Measurements from ENCODE around the gene ARL5C. TPM values are rescaled to one million over a fixed set of nuclear protein-coding genes. Genes with fewer than 3 reads are reported as not detected.

ARL5C gene
- total and polyA plus RNA-seq, 2 experiments from 2014 or later = not detected

- DNase-seq (ENCODE audit: low spot score) = peak; percentile 47
- no peaks in the 10 kb centered on the region for H3K36me3 ChIP-seq (replicated peaks; ENCODE audit: insufficient read depth, low read depth)
- H3K27me3 ChIP-seq = peaks cover 14% of the 10 kb centered on the region
- no peaks in the 10 kb centered on the region for H3K79me2 ChIP-seq
- 5% methylated on average over 46 of the region's 68 CpGs for WGBS (ENCODE audit: low lambda C conversion rate, missing lambda C conversion rate)
- H3K4me3 ChIP-seq = peak within 1 kb of the TSS; percentile 65
- peak within 1 kb of the TSS; percentile 74 for H3K27ac ChIP-seq
- no peaks in the 10 kb centered on the region for H3K9me2 ChIP-seq (replicated peaks; ENCODE audit: insufficient read depth)
- peak within 1 kb of the TSS; percentile 92 for H3K4me2 ChIP-seq
- no peak for TF ChIP-seq EZH2 (IDR thresholded peaks at IDR 0.05; ENCODE audit: borderline replicate concordance)
- TF ChIP-seq CTCF (IDR thresholded peaks at IDR 0.05; ENCODE audit: poor library complexity) = no peak
- TF ChIP-seq EZH2phosphoT487 (IDR thresholded peaks at IDR 0.05; ENCODE audit: low read depth, severe bottlenecking, unreplicated experiment) = no peak
- H3K4me1 ChIP-seq (ENCODE audit: insufficient read depth) = peaks cover 9% of the 10 kb centered on the region
- no peaks in the 10 kb centered on the region for H3K9me3 ChIP-seq (ENCODE audit: low read depth)
- no peaks in the 10 kb centered on the region for H4K20me1 ChIP-seq (ENCODE audit: insufficient read depth, poor library complexity, severe bottlenecking)
- peak within 1 kb of the TSS; percentile 63 for H2AFZ ChIP-seq
These were observed 14.6 kb downstream of the ARL5C start, which contains the start of gene PLXDC1 for GRCh38 chr17:39151150-39151942. Gene PLXDC1 (minus strand): TSS chr17:39151637. CDS start chr17:39151437, 200 bp downstream.

GRCh38 chr17:39150795-39151149, 15.2 kb downstream of the ARL5C start:
- no peaks in the 10 kb centered on the region for H3K36me3 ChIP-seq (replicated peaks; ENCODE audit: insufficient read depth, low read depth)
- H4K20me1 ChIP-seq (ENCODE audit: insufficient read depth, poor library complexity, severe bottlenecking) = no peaks in the 10 kb centered on the region
- no peak for DNase-seq (ENCODE audit: low spot score)
- no peaks in the 10 kb centered on the region for H3K9me3 ChIP-seq (ENCODE audit: low read depth)
- H3K4me2 ChIP-seq = peak overlapping the region; percentile 92
- no peaks in the 10 kb centered on the region for H3K9me2 ChIP-seq (replicated peaks; ENCODE audit: insufficient read depth)
- H3K79me2 ChIP-seq = no peaks in the 10 kb centered on the region
- TF ChIP-seq CTCF (IDR thresholded peaks at IDR 0.05; ENCODE audit: poor library complexity) = no peak
- peaks cover 14% of the 10 kb centered on the region for H3K27me3 ChIP-seq
- H3K4me1 ChIP-seq (ENCODE audit: insufficient read depth) = peaks cover 9% of the 10 kb centered on the region
- WGBS (ENCODE audit: low lambda C conversion rate, missing lambda C conversion rate) = 32% methylated on average over 5 of the region's 5 CpGs
- H3K4me3 ChIP-seq = peak overlapping the region; percentile 65
- no peak overlapping the region for H2AFZ ChIP-seq
- no peak overlapping the region for H3K27ac ChIP-seq

GRCh38 chr17:39150104-39150634, 15.8 kb downstream of the ARL5C start:
- Histone ChIP-seq H3K9me2 (replicated peaks; ENCODE audit: insufficient read depth) (no peaks in the 10 kb centered on the region), H2AFZ (no peak overlapping the region), H3K4me2 (no peak overlapping the region), H3K4me3 (no peak overlapping the region), H3K4me1 (ENCODE audit: insufficient read depth) (peaks cover 9% of the 10 kb centered on the region), H3K36me3 (replicated peaks; ENCODE audit: insufficient read depth, low read depth) (no peaks in the 10 kb centered on the region), H4K20me1 (ENCODE audit: insufficient read depth, poor library complexity, severe bottlenecking) (no peaks in the 10 kb centered on the region), H3K27ac (no peak overlapping the region), H3K27me3 (peaks cover 14% of the 10 kb centered on the region), H3K9me3 (ENCODE audit: low read depth) (no peaks in the 10 kb centered on the region), H3K79me2 (no peaks in the 10 kb centered on the region)
- DNase-seq (ENCODE audit: low spot score) = no peak
- WGBS (ENCODE audit: low lambda C conversion rate, missing lambda C conversion rate) = 77% methylated on average over 5 of the region's 5 CpGs
- TF ChIP-seq EZH2 (IDR thresholded peaks at IDR 0.05; ENCODE audit: borderline replicate concordance) (no peak), CTCF (IDR thresholded peaks at IDR 0.05; ENCODE audit: poor library complexity) (no peak), EZH2phosphoT487 (IDR thresholded peaks at IDR 0.05; ENCODE audit: low read depth, severe bottlenecking, unreplicated experiment) (no peak)
